ENCODE results near the gene SOX21. TPM values are rescaled to one million over a fixed set of nuclear protein-coding genes. Genes with fewer than 3 reads are reported as not detected.

The SOX21 gene
- total RNA-seq, 1 experiment from 2014 or later: not detected

GRCh38 chr13:94717916-94718315 is 5.6 kb upstream of the SOX21 start:
- no peak for ATAC-seq
- POLR2A ChIA-PET: no interaction called here
- no peak for TF ChIP-seq CEBPB (IDR thresholded peaks at IDR 0.05; ENCODE audit: low read depth)
- no peak for TF ChIP-seq REST (IDR thresholded peaks at IDR 0.05; ENCODE audit: low read depth)
- no peak for TF ChIP-seq ATF3 (IDR thresholded peaks at IDR 0.05)
- no peak for TF ChIP-seq CTCF (IDR thresholded peaks at IDR 0.05 in 2 of 3, conservative IDR thresholded peaks at IDR 0.05 in 1 of 3; ENCODE audit: borderline replicate concordance in 1 of 3, insufficient read depth in 1 of 3, low read depth in 2 of 3, low read length in 2 of 3)
- no peak for TF ChIP-seq TCF7L2 (IDR thresholded peaks at IDR 0.05; ENCODE audit: borderline replicate concordance, extremely low read depth, insufficient read depth, insufficient read length)
- TF ChIP-seq ELF1 (IDR thresholded peaks at IDR 0.05; ENCODE audit: borderline replicate concordance, low read depth): no peak
- no peak for TF ChIP-seq SIN3A (IDR thresholded peaks at IDR 0.05; ENCODE audit: low read depth)
- no peak for TF ChIP-seq FOSL1 (IDR thresholded peaks at IDR 0.05; ENCODE audit: low read depth)
- TF ChIP-seq JUND (IDR thresholded peaks at IDR 0.05): no peak
- no peak for TF ChIP-seq ZFX (IDR thresholded peaks at IDR 0.05)
- TF ChIP-seq POLR2AphosphoS5 (IDR thresholded peaks at IDR 0.05; ENCODE audit: low read depth, low read length): no peak
- TF ChIP-seq MAX (IDR thresholded peaks at IDR 0.05): no peak
- TF ChIP-seq YY1 (IDR thresholded peaks at IDR 0.05; ENCODE audit: extremely low read depth, insufficient replicate concordance, low read depth, low read length): no peak
- TF ChIP-seq POLR2A (IDR thresholded peaks at IDR 0.05; ENCODE audit: borderline replicate concordance, extremely low read depth, insufficient read depth, insufficient read length): no peak
- TF ChIP-seq SP1 (IDR thresholded peaks at IDR 0.05; ENCODE audit: low read depth): no peak

More at GRCh38 chr13:94717916-94718315, 5.6 kb upstream of the SOX21 start:
- Histone ChIP-seq H3K79me2 (ENCODE audit: insufficient read depth, low read length) (no peaks in the 10 kb centered on the region), H3K27me3 (ENCODE audit: insufficient read depth, low read length) (peaks cover 9% of the 10 kb centered on the region; the same call in 1 of the 2 replicates), H3K9me2 (ENCODE audit: insufficient read depth) (no peaks in the 10 kb centered on the region), H3K27ac (ENCODE audit: low read depth, low read length) (no peak overlapping the region), H3K9ac (ENCODE audit: low read length) (no peak overlapping the region), H3K4me1 (ENCODE audit: control insufficient read depth in 1 of 2, insufficient read depth in 2 of 2, low read length in 2 of 2) (no peaks in the 10 kb centered on the region), H2AFZ (ENCODE audit: low read depth, low read length, poor library complexity, severe bottlenecking) (no peak overlapping the region), H4K20me1 (ENCODE audit: insufficient read depth) (no peaks in the 10 kb centered on the region), H3K9me3 (ENCODE audit: control insufficient read depth in 1 of 2, insufficient read depth in 1 of 2, low read depth in 1 of 2, low read length in 2 of 2) (no peaks in the 10 kb centered on the region), H3K4me2 (ENCODE audit: low read length) (no peak overlapping the region), H3K36me3 (ENCODE audit: control insufficient read depth in 1 of 2, insufficient read depth in 2 of 2, low read length in 2 of 2) (no peaks in the 10 kb centered on the region), H3K4me3 (replicated peaks in 1 of 2; ENCODE audit: low read depth in 1 of 2, low read length in 2 of 2) (no peak overlapping the region)
- no TSS peak for BruUV-seq (replicated peaks)
- no peak for DNase-seq (ENCODE audit: low read depth, low spot score)
- intact Hi-C loops (cut with micrococcal nuclease): no loop called here
- ChIA-PET CTCF (no interaction called here), RAD21 (ENCODE audit: low non-redundant PET in 1 of 2, low total read pairs in 2 of 2, uncharacterized antibody in 2 of 2, unreplicated experiment in 2 of 2) (no interaction called here)

Data from HCT116 (cell line).